A549 (cell line): ENCODE results near the gene PHYH. TPM values are rescaled to one million over a fixed set of nuclear protein-coding genes. Genes with fewer than 3 reads are reported as not detected.

Source experiments
- ATAC-seq, 2 experiments: fragments of 200-7000 bp in 1 of 2; fragments of >200 bp in 1 of 2; cut with Nextera tagmentation in 1 of 2; cut with Tn5 transposase in 1 of 2; 3 replicates each; pipeline versions ENCODE4 v1.8.0 to v1.9.1; 2018 to 2020; ENCODE audit warnings: mild to moderate bottlenecking in 1 of 2, moderate library complexity in 1 of 2
- CTCF ChIA-PET: fragments of 300-600 bp; sonication (Branson Sonifier 250); formaldehyde crosslinking; extraction: SDS; loops from one replicate; lab custom pipeline; 2021; ENCODE audit warnings: antibody characterized with exemption, inconsistent platforms; lab: Yijun Ruan, JAX
- POLR2A ChIA-PET: fragments of 350-600 bp; formaldehyde crosslinking; extraction: SDS; loops from one replicate; lab custom pipeline; 2021; ENCODE audit warnings: antibody characterized with exemption, inconsistent platforms; lab: Yijun Ruan, JAX
- DNase-seq, 2 experiments: peaks; one replicate each; pipeline versions ENCODE4 v3.0.0 to v3.0.0-alpha.2; 2011 to 2016; ENCODE audit warnings: low read depth in 1 of 2, low spot score in 1 of 2
- FAIRE-seq: peaks from 2 replicates; lab custom pipeline; 2011; peaks lifted over from hg19 to GRCh38; lab: Jason Lieb, UNC
- H3K27ac ChIP-seq, 2 experiments: fragments of >200 bp; sonication (Bioruptor Twin); formaldehyde crosslinking; 3 replicates each; pipeline ENCODE4 v1.5.1; 2016 to 2017
- H3K4me1 ChIP-seq: fragments of >200 bp; sonication (Bioruptor Twin); formaldehyde crosslinking; 3 replicates; pipeline ENCODE4 v1.6.1; 2016
- H3K4me2 ChIP-seq: fragments of >200 bp; sonication (Bioruptor Twin); formaldehyde crosslinking; 3 replicates; pipeline ENCODE4 v1.6.1; 2016
- H3K4me3 ChIP-seq: fragments of >200 bp; sonication (Bioruptor Twin); formaldehyde crosslinking; 3 replicates; pipeline ENCODE4 v1.5.1; 2016
- H3K9me3 ChIP-seq: fragments of >200 bp; sonication (Bioruptor Twin); formaldehyde crosslinking; 3 replicates; pipeline ENCODE4 v1.6.1; 2016
- CBX2 ChIP-seq: fragments of 200-600 bp; sonication (generic); IDR thresholded peaks from 2 replicates; pipeline ENCODE4 v1.6.1; 2016; ENCODE audit warnings: low read depth, mild to moderate bottlenecking, borderline replicate concordance
- CBX8 ChIP-seq: fragments of 200-600 bp; sonication (generic); IDR thresholded peaks from 2 replicates; pipeline ENCODE4 v1.6.1; 2016
- CTCF ChIP-seq: fragments of >200 bp; sonication (Bioruptor Twin); formaldehyde crosslinking; IDR thresholded peaks from 3 replicates; pipeline ENCODE4 v1.5.1; 2016
- EP300 ChIP-seq, 2 experiments: fragments of >200 bp; sonication (Bioruptor Twin); formaldehyde crosslinking; IDR thresholded peaks; 2 replicates in 1 of 2; 3 replicates in 1 of 2; pipeline ENCODE4 v1.6.1; 2016 to 2017
- ESRRA ChIP-seq: fragments of 150-350 bp; IDR thresholded peaks from 2 replicates; pipeline ENCODE4 v1.6.1; 2014; ENCODE audit warnings: mild to moderate bottlenecking, low read length, borderline replicate concordance
- FOSB ChIP-seq: fragments of 250-450 bp; sonication (Bioruptor Pico); IDR thresholded peaks from 2 replicates; pipeline ENCODE4 v1.5.0; 2020; ENCODE audit warnings: mild to moderate bottlenecking, moderate library complexity
- FOXS1 ChIP-seq: fragments of 250-450 bp; sonication (Bioruptor Pico); IDR thresholded peaks from 2 replicates; pipeline ENCODE4 v1.5.0; 2020; ENCODE audit warnings: mild to moderate bottlenecking, moderate library complexity
- GATA3 ChIP-seq: IDR thresholded peaks from 2 replicates; pipeline ENCODE4 v1.6.1; 2012; ENCODE audit warnings: borderline replicate concordance
- HES2 ChIP-seq: fragments of >200 bp; sonication (Bioruptor Twin); formaldehyde crosslinking; IDR thresholded peaks from 2 replicates; pipeline ENCODE4 v1.6.1; 2016
- HMGXB4 ChIP-seq: fragments of 250-450 bp; sonication (Bioruptor Pico); IDR thresholded peaks from 2 replicates; pipeline ENCODE4 v1.5.0; 2021; ENCODE audit warnings: mild to moderate bottlenecking, moderate library complexity, borderline replicate concordance
- JUNB ChIP-seq: fragments of >200 bp; sonication (Bioruptor Twin); formaldehyde crosslinking; IDR thresholded peaks from 2 replicates; pipeline ENCODE4 v1.6.1; 2016
- MAX ChIP-seq: IDR thresholded peaks from 2 replicates; pipeline ENCODE4 v1.6.1; 2012
- MAZ ChIP-seq: fragments of 150-350 bp; IDR thresholded peaks from 2 replicates; pipeline ENCODE4 v1.6.1; 2014; ENCODE audit warnings: antibody characterized with exemption, low read depth, low read length, borderline replicate concordance
- NFE2L2 ChIP-seq: fragments of 150-350 bp; conservative IDR thresholded peaks from 2 replicates; pipeline ENCODE4 v1.6.1; 2014; ENCODE audit warnings: low read length
- NPAS2 ChIP-seq: fragments of 250-450 bp; sonication (Bioruptor Pico); IDR thresholded peaks from 2 replicates; pipeline ENCODE4 v1.8.0; 2022; ENCODE audit warnings: mild to moderate bottlenecking, moderate library complexity, borderline replicate concordance
- POLR2A ChIP-seq: IDR thresholded peaks from 2 replicates; pipeline ENCODE4 v1.6.1; 2012; ENCODE audit warnings: mild to moderate bottlenecking, low read length
- POLR2AphosphoS2 ChIP-seq: conservative IDR thresholded peaks from 2 replicates; pipeline ENCODE4 v1.6.1; 2012; ENCODE audit warnings: low read length, improper control_type of control experiment, inconsistent platforms
- REST ChIP-seq: fragments of 200-600 bp; sonication (generic); IDR thresholded peaks from 2 replicates; pipeline ENCODE4 v1.6.1; 2016; ENCODE audit warnings: antibody characterized with exemption, mild to moderate bottlenecking, moderate library complexity
- RFX5 ChIP-seq: fragments of 450-650 bp; IDR thresholded peaks from 2 replicates; pipeline ENCODE4 v1.7.1; 2014; ENCODE audit warnings: antibody characterized with exemption, mild to moderate bottlenecking, moderate library complexity
- RNF2 ChIP-seq: fragments of 200-600 bp; sonication (generic); IDR thresholded peaks from 2 replicates; pipeline ENCODE4 v1.6.1; 2016; ENCODE audit warnings: low read depth, mild to moderate bottlenecking, antibody characterized with exemption, moderate library complexity, borderline replicate concordance
- SMC3 ChIP-seq: fragments of >200 bp; sonication (Bioruptor Twin); formaldehyde crosslinking; IDR thresholded peaks from 3 replicates; pipeline ENCODE4 v1.6.1; 2018; ENCODE audit warnings: inconsistent platforms
- SREBF2 ChIP-seq: fragments of 450-650 bp; IDR thresholded peaks from 2 replicates; pipeline ENCODE4 v1.6.1; 2014; ENCODE audit warnings: mild to moderate bottlenecking, moderate library complexity
- TP53 ChIP-seq: fragments of 250-450 bp; sonication (Bioruptor Pico); IDR thresholded peaks from 2 replicates; pipeline ENCODE4 v1.5.0; 2021; ENCODE audit warnings: mild to moderate bottlenecking, moderate library complexity
- USF2 ChIP-seq: fragments of 450-650 bp; IDR thresholded peaks from 2 replicates; pipeline ENCODE4 v1.6.1; 2014; ENCODE audit warnings: antibody characterized with exemption
- ZC3H11A ChIP-seq: fragments of 450-650 bp; IDR thresholded peaks from 2 replicates; pipeline ENCODE4 v1.6.1; 2014; ENCODE audit warnings: antibody characterized with exemption, mild to moderate bottlenecking
- ZFP36 ChIP-seq: fragments of 450-650 bp; IDR thresholded peaks from 2 replicates; pipeline ENCODE4 v1.6.1; 2014; ENCODE audit warnings: borderline replicate concordance; ENCODE audit not compliant: partially characterized antibody
- WGBS: methylation state at CpG from one replicate; pipeline ENCODE4 v1.1.6; 2017; ENCODE audit errors: missing lambda C conversion rate; 5-methylcytosine and 5-hydroxymethylcytosine counted together
- polyA plus RNA-seq, 4 experiments: library from polyadenylated mRNA; depleted of rRNA in 3 of 4; stranded (reverse); fragments of >200 nt; fragmentation: RNase III in 1 of 4; extraction: RNeasy Plus Mini Kit Qiagen cat#74134 plus additional on column Dnase treatment in 1 of 4; gene quantifications; 2 replicates in 3 of 4; 3 replicates in 1 of 4; pipeline ENCODE4 v1.2.3, GENCODE V29; 2011 to 2017

Gene PHYH
- polyA plus RNA-seq, 2 of the 4 experiments (the other 2 are of a cell fraction) = 25.6 to 26.3 TPM

- no peak overlapping the region for H3K27ac ChIP-seq
- 72% methylated on average over 5 of the region's 5 CpGs for WGBS
- no peak overlapping the region for H3K4me3 ChIP-seq
- no peak for TF ChIP-seq MAX
- TF ChIP-seq HMGXB4 (CRISPR knock-in tag) = no peak
- TF ChIP-seq NFE2L2 = no peak
- no peak for TF ChIP-seq ESRRA
- TF ChIP-seq EP300 (IDR thresholded peaks at IDR 0.05) = no peak
- TF ChIP-seq TP53 = no peak
- TF ChIP-seq CTCF = no peak
- no peak for TF ChIP-seq ZFP36
- no peak for TF ChIP-seq POLR2AphosphoS2
- TF ChIP-seq NPAS2 (CRISPR knock-in tag) = no peak
- no peak for TF ChIP-seq GATA3
- TF ChIP-seq JUNB = no peak
- no peak for TF ChIP-seq MAZ
- TF ChIP-seq, all 56 proteins: peak for 0
- DNase-seq = no peak
- ATAC-seq = no peak
- CTCF ChIA-PET = interaction anchor here (3.2 kb wide), 1 partner anchor 9 kb away, joined by 14 read pairs; no protein-coding TSS in a partner anchor
- no peaks in the 10 kb centered on the region for H3K9me3 ChIP-seq
- H3K4me2 ChIP-seq = no peak overlapping the region
- H3K4me1 ChIP-seq = no peaks in the 10 kb centered on the region
- FAIRE-seq = no peak
- POLR2A ChIA-PET = interaction anchor here (1.0 kb wide), 1 partner anchor 9 kb away, joined by 3 read pairs; no protein-coding TSS in a partner anchor
Observed at GRCh38 chr10:13311177-13311575, 11.3 kb upstream of the PHYH start.

- Histone ChIP-seq H3K9me3 (no peaks in the 10 kb centered on the region), H3K4me3 (no peak overlapping the region), H3K27ac (no peak overlapping the region), H3K4me2 (no peak overlapping the region), H3K4me1 (no peaks in the 10 kb centered on the region)
- no peak for DNase-seq
- ChIA-PET CTCF (interaction anchor here (1.0 to 3.2 kb wide), 2 partner anchors 8 to 9 kb away, joined by 7 to 14 read pairs; no protein-coding TSS in a partner anchor), POLR2A (interaction anchor here (1.0 kb wide), 1 partner anchor 8 kb away, joined by 3 read pairs; no protein-coding TSS in a partner anchor)
- 67% methylated on average over 7 of the region's 7 CpGs for WGBS
- ATAC-seq = peak; percentile 39 to 40; a peak in 3 of 6 replicates
- FAIRE-seq = no peak
- TF ChIP-seq EP300 (IDR thresholded peaks at IDR 0.05) (no peak), SMC3 (no peak), ESRRA (no peak), ZC3H11A (no peak), RFX5 (no peak), RNF2 (no peak), USF2 (no peak), REST (no peak), FOSB (CRISPR knock-in tag) (no peak), CBX8 (no peak), TP53 (no peak), HMGXB4 (CRISPR knock-in tag) (no peak), POLR2A (no peak), HES2 (no peak), SREBF2 (no peak), FOXS1 (no peak), ZFP36 (no peak), CBX2 (no peak)
Observed at GRCh38 chr10:13310518-13311176, 10.8 kb upstream of the PHYH start.
